GM23338 (cell line): ENCODE measurements around the gene ZNF438. TPM values are rescaled to one million over a fixed set of nuclear protein-coding genes. Genes with fewer than 3 reads are reported as not detected.

Experiments
- ATAC-seq: fragments of 200-7000 bp; cut with Tn5 transposase; 3 replicates; pipeline ENCODE4 v1.9.1; 2020
- DNase-seq: peaks from one replicate; pipeline ENCODE4 v3.0.0-alpha.2; 2015; ENCODE audit warnings: low spot score
- H2AFZ ChIP-seq: fragments of 200-600 bp; sonication (generic); 2 replicates; pipeline ENCODE4 v1.8.0; 2016; ENCODE audit warnings: antibody characterized with exemption, mild to moderate bottlenecking, moderate library complexity
- H3F3A ChIP-seq: fragments of 200-600 bp; sonication (generic); replicated peaks from 2 replicates; pipeline ENCODE4 v1.8.0; 2017; ENCODE audit warnings: antibody characterized with exemption, mixed run types, low read depth
- H3K27ac ChIP-seq: fragments of 200-600 bp; sonication (generic); 2 replicates; pipeline ENCODE4 v1.6.1; 2016; ENCODE audit warnings: low read depth
- H3K27me3 ChIP-seq: fragments of 200-600 bp; sonication (generic); 2 replicates; pipeline ENCODE4 v1.8.0; 2016; ENCODE audit warnings: mild to moderate bottlenecking, mixed run types, moderate library complexity; ENCODE audit not compliant: insufficient read depth
- H3K36me3 ChIP-seq: fragments of 200-600 bp; sonication (generic); 2 replicates; pipeline ENCODE4 v1.8.0; 2016; ENCODE audit warnings: mild to moderate bottlenecking; ENCODE audit not compliant: insufficient read depth
- H3K4me1 ChIP-seq: fragments of 200-600 bp; sonication (generic); 2 replicates; pipeline ENCODE4 v1.8.0; 2016; ENCODE audit warnings: mild to moderate bottlenecking, moderate library complexity; ENCODE audit not compliant: insufficient read depth
- H3K4me2 ChIP-seq: fragments of 200-600 bp; sonication (generic); 2 replicates; pipeline ENCODE4 v1.7.1; 2017; ENCODE audit warnings: mixed run types
- H3K4me3 ChIP-seq: fragments of 200-600 bp; sonication (generic); 2 replicates; pipeline ENCODE4 v1.6.1; 2016; ENCODE audit warnings: mixed run types
- H3K79me2 ChIP-seq: fragments of 200-600 bp; sonication (generic); replicated peaks from 2 replicates; pipeline ENCODE4 v1.8.0; 2017; ENCODE audit warnings: mild to moderate bottlenecking; ENCODE audit not compliant: insufficient read depth
- H3K9me2 ChIP-seq: fragments of 200-600 bp; sonication (generic); 2 replicates; pipeline ENCODE4 v1.8.0; 2017; ENCODE audit not compliant: insufficient read depth
- H4K20me1 ChIP-seq: fragments of 200-600 bp; sonication (generic); replicated peaks from 2 replicates; pipeline ENCODE4 v1.8.0; 2017; ENCODE audit warnings: mild to moderate bottlenecking; ENCODE audit not compliant: insufficient read depth
- H3K27ac Mint-ChIP-seq: 2 replicates; pipeline ENCODE4 v1.8.0; 2020; ENCODE audit warnings: inconsistent platforms, mild to moderate bottlenecking, moderate library complexity, mixed read lengths
- H3K27me3 Mint-ChIP-seq: 3 replicates; pipeline ENCODE4 v1.8.0; 2022; ENCODE audit warnings: low read depth, mild to moderate bottlenecking, moderate library complexity, mixed read lengths, inconsistent platforms; ENCODE audit not compliant: insufficient read depth, poor library complexity
- H3K36me3 Mint-ChIP-seq: 3 replicates; pipeline ENCODE4 v1.8.0; 2021; ENCODE audit warnings: low read depth, mild to moderate bottlenecking, inconsistent platforms, moderate library complexity, mixed read lengths
- H3K4me1 Mint-ChIP-seq: 3 replicates; pipeline ENCODE4 v1.8.0; 2020; ENCODE audit warnings: mild to moderate bottlenecking, inconsistent platforms, mixed read lengths
- H3K4me3 Mint-ChIP-seq: 3 replicates; pipeline ENCODE4 v1.8.0; 2021; ENCODE audit warnings: moderate library complexity, mild to moderate bottlenecking, inconsistent platforms, mixed read lengths
- H3K9me3 Mint-ChIP-seq: 3 replicates; pipeline ENCODE4 v1.8.0; 2020; ENCODE audit warnings: moderate library complexity, mild to moderate bottlenecking, inconsistent platforms, mixed read lengths
- CREB1 ChIP-seq: fragments of 250-450 bp; sonication (Bioruptor Pico); IDR thresholded peaks from 2 replicates; pipeline ENCODE4 v1.5.0; 2020; ENCODE audit warnings: low read depth, mild to moderate bottlenecking, moderate library complexity
- CTCF ChIP-seq, 2 experiments: fragments of 200-600 bp in 1 of 2; sonication (generic) in 1 of 2; conservative IDR thresholded peaks; 2 replicates each; pipeline versions ENCODE4 v1.5.1 to v1.6.1; 2016 to 2017; ENCODE audit warnings: antibody characterized with exemption in 2 of 2, low read depth in 2 of 2, mild to moderate bottlenecking in 2 of 2, moderate library complexity in 1 of 2
- ETS1 ChIP-seq: IDR thresholded peaks from 2 replicates; pipeline ENCODE4 v1.6.1; 2016; ENCODE audit warnings: antibody characterized with exemption
- EZH2 ChIP-seq: fragments of 200-600 bp; sonication (generic); IDR thresholded peaks from one replicate; pipeline ENCODE4 v1.8.0; 2017; ENCODE audit warnings: antibody characterized with exemption, mild to moderate bottlenecking, low read depth; ENCODE audit not compliant: unreplicated experiment
- EZH2phosphoT487 ChIP-seq: fragments of 200-600 bp; sonication (generic); IDR thresholded peaks from one replicate; pipeline ENCODE4 v1.8.1; 2018; ENCODE audit warnings: antibody characterized with exemption; ENCODE audit not compliant: unreplicated experiment
- JUNB ChIP-seq: IDR thresholded peaks from one replicate; pipeline ENCODE4 v1.6.1; 2016; ENCODE audit warnings: antibody characterized with exemption; ENCODE audit not compliant: unreplicated experiment
- NANOG ChIP-seq: IDR thresholded peaks from 2 replicates; pipeline ENCODE4 v1.6.1; 2016; ENCODE audit warnings: antibody characterized with exemption, borderline replicate concordance
- POLR2AphosphoS5 ChIP-seq: IDR thresholded peaks from 2 replicates; pipeline ENCODE4 v1.6.1; 2016; ENCODE audit warnings: antibody characterized with exemption, low read depth
- REST ChIP-seq: IDR thresholded peaks from one replicate; pipeline ENCODE4 v1.6.1; 2018; ENCODE audit warnings: antibody characterized with exemption; ENCODE audit not compliant: unreplicated experiment
- STAT1 ChIP-seq: IDR thresholded peaks from one replicate; pipeline ENCODE4 v1.6.1; 2016; ENCODE audit warnings: antibody characterized with exemption; ENCODE audit not compliant: unreplicated experiment
- ZNF114 ChIP-seq: fragments of 250-450 bp; sonication (Bioruptor Pico); IDR thresholded peaks from 2 replicates; pipeline ENCODE4 v1.5.0; 2020; ENCODE audit warnings: mild to moderate bottlenecking, moderate library complexity
- ZNF331 ChIP-seq: fragments of 250-450 bp; sonication (Bioruptor Pico); IDR thresholded peaks from 2 replicates; pipeline ENCODE4 v1.5.0; 2020; ENCODE audit warnings: low read depth, mild to moderate bottlenecking, moderate library complexity
- ZNF462 ChIP-seq: fragments of 250-450 bp; sonication (Bioruptor Pico); IDR thresholded peaks from 2 replicates; pipeline ENCODE4 v1.5.0; 2020; ENCODE audit warnings: mild to moderate bottlenecking, moderate library complexity
- polyA plus RNA-seq: library from polyadenylated mRNA; unstranded; fragments of >200 nt; fragmentation: Nextera tagmentation; extraction: Ambion mirVana; gene quantifications from 2 replicates; pipeline ENCODE4 v1.2.1, GENCODE V29; 2016
- total RNA-seq: library from RNA; depleted of rRNA; stranded (reverse); fragments of >200 nt; shearing (Covaris generic); gene quantifications from 2 replicates; pipeline ENCODE4 v1.2.3, GENCODE V29; 2014

The ZNF438 gene
- total and polyA plus RNA-seq, 2 experiments from 2014 or later = 0.91 to 0.94 TPM

- H3K27me3 Mint-ChIP-seq = peaks cover 20% of the 10 kb centered on the region
- H3K27ac Mint-ChIP-seq = no peak overlapping the region
- H3K79me2 ChIP-seq = no peaks in the 10 kb centered on the region
- DNase-seq = no peak
- peak overlapping the region; percentile 74 for H3K4me3 ChIP-seq
- H3K4me2 ChIP-seq = peak overlapping the region; percentile 90
- H3F3A ChIP-seq = no peaks in the 10 kb centered on the region
- peaks cover 46% of the 10 kb centered on the region for H3K4me1 Mint-ChIP-seq
- no peaks in the 10 kb centered on the region for H3K9me3 Mint-ChIP-seq
- no peaks in the 10 kb centered on the region for H3K36me3 ChIP-seq
- no peak overlapping the region for H2AFZ ChIP-seq
- H3K4me1 ChIP-seq = peaks cover 24% of the 10 kb centered on the region
- H3K27ac ChIP-seq = 0 out of 2 replicates have a peak overlapping the region, but pooled peaks have one; percentile 76
- H3K9me2 ChIP-seq = no peaks in the 10 kb centered on the region
- H3K27me3 ChIP-seq = peaks cover 35% of the 10 kb centered on the region
- no peaks in the 10 kb centered on the region for H4K20me1 ChIP-seq
- TF ChIP-seq POLR2AphosphoS5 = no peak
- TF ChIP-seq NANOG = no peak
- TF ChIP-seq CREB1 (CRISPR knock-in tag) = no peak
- TF ChIP-seq JUNB = no peak
- no peak for TF ChIP-seq ETS1
- TF ChIP-seq ZNF114 (CRISPR knock-in tag) = no peak
- no peak for TF ChIP-seq REST
- TF ChIP-seq STAT1 = no peak
- TF ChIP-seq CTCF (conservative IDR thresholded peaks at IDR 0.05; ENCODE audit: low read depth in 2 of 2) = no peak
- TF ChIP-seq ZNF462 (CRISPR knock-in tag) = no peak
- no peak for TF ChIP-seq ZNF331 (CRISPR knock-in tag)
- TF ChIP-seq EZH2phosphoT487 = no peak
- TF ChIP-seq EZH2 = no peak
- H3K4me3 Mint-ChIP-seq = peak overlapping the region; percentile 78
- no peaks in the 10 kb centered on the region for H3K36me3 Mint-ChIP-seq
- ATAC-seq = no peak
Observed at GRCh38 chr10:31030800-31031199, 865 bp downstream of the ZNF438 start.
